K562 (cell line): Measurements from ENCODE around the gene PRELID3B.

Source experiments
- CTCF ChIP-seq, 3 experiments: IDR thresholded peaks in 2 of 3; conservative IDR thresholded peaks in 1 of 3; 2 replicates each; pipeline ENCODE4 v1.5.1; 2011 to 2012; ENCODE audit warnings: low read length in 3 of 3, mild to moderate bottlenecking in 3 of 3, control low read depth in 2 of 3, improper control_type of control experiment in 1 of 3, inconsistent platforms in 1 of 3, low read depth in 1 of 3, mixed read lengths in 1 of 3, moderate library complexity in 1 of 3; ENCODE audit not compliant: insufficient read depth in 2 of 3
- EZH2 ChIP-seq: IDR thresholded peaks from 2 replicates; pipeline ENCODE4 v1.6.1; 2012; ENCODE audit warnings: low read depth, mild to moderate bottlenecking, inconsistent platforms, low read length, borderline replicate concordance
- HDAC6 ChIP-seq: IDR thresholded peaks from 2 replicates; pipeline ENCODE4 v1.6.1; 2012; ENCODE audit warnings: low read depth, mild to moderate bottlenecking, control low read depth, inconsistent platforms, low read length, moderate library complexity
- JUNB ChIP-seq: fragments of 450-650 bp; formaldehyde crosslinking; conservative IDR thresholded peaks from 2 replicates; pipeline ENCODE4 v1.4.0; 2020; ENCODE audit warnings: mild to moderate bottlenecking
- NBN ChIP-seq: fragments of 450-650 bp; IDR thresholded peaks from 2 replicates; pipeline ENCODE4 v1.6.1; 2016; ENCODE audit warnings: low read depth, mild to moderate bottlenecking
- NFXL1 ChIP-seq: fragments of 450-650 bp; formaldehyde crosslinking; IDR thresholded peaks from 2 replicates; pipeline ENCODE4 v1.4.0; 2021; ENCODE audit warnings: mild to moderate bottlenecking
- NFYB ChIP-seq: IDR thresholded peaks from 2 replicates; pipeline ENCODE4 v1.6.1; 2011; ENCODE audit warnings: mild to moderate bottlenecking, moderate library complexity; ENCODE audit not compliant: insufficient read length; ENCODE audit errors: extremely low read depth
- NR3C1 ChIP-seq: sonication (generic); formaldehyde crosslinking; IDR thresholded peaks from 2 replicates; pipeline ENCODE4 v1.8.1; 2022; ENCODE audit warnings: missing genetic modification reagents
- POLR2AphosphoS5 ChIP-seq: IDR thresholded peaks from 2 replicates; pipeline ENCODE4 v1.6.1; 2011; ENCODE audit warnings: mild to moderate bottlenecking, low read depth, low read length, moderate library complexity; ENCODE audit not compliant: control insufficient read depth, insufficient read depth
- RAD51 ChIP-seq: fragments of 450-650 bp; IDR thresholded peaks from 2 replicates; pipeline ENCODE4 v1.7.1; 2016; ENCODE audit warnings: low read depth, mild to moderate bottlenecking, borderline replicate concordance
- RNF2 ChIP-seq: sonication (generic); IDR thresholded peaks from 2 replicates; pipeline ENCODE4 v1.6.1; 2016
- SMC3 ChIP-seq: conservative IDR thresholded peaks from 2 replicates; pipeline ENCODE4 v1.6.1; 2011; ENCODE audit warnings: low read depth, low read length, improper control_type of control experiment; ENCODE audit not compliant: insufficient read depth
- ZNF184 ChIP-seq: sonication (generic); formaldehyde crosslinking; IDR thresholded peaks from 2 replicates; pipeline ENCODE4 v1.5.0; 2020; ENCODE audit warnings: missing genetic modification reagents
- TF ChIP-seq, protein P1 (sequence below): fragments of 250-450 bp; sonication (Bioruptor Pico); IDR thresholded peaks from 2 replicates; pipeline ENCODE4 v1.4.0; 2020; ENCODE audit warnings: mild to moderate bottlenecking, moderate library complexity

- TF ChIP-seq CTCF (IDR thresholded peaks at IDR 0.05 in 2 of 3, conservative IDR thresholded peaks at IDR 0.05 in 1 of 3; ENCODE audit: insufficient read depth in 2 of 3, low read depth in 1 of 3, low read length in 3 of 3): no peak
- TF ChIP-seq ZNF184 (CRISPR knock-in tag): no peak
- TF ChIP-seq EZH2: no peak
- TF ChIP-seq HDAC6: no peak
- TF ChIP-seq NFYB: no peak
- no peak for TF ChIP-seq RNF2
- TF ChIP-seq SMC3: no peak
- no peak for TF ChIP-seq NR3C1
- no peak for TF ChIP-seq NBN
- no peak for TF ChIP-seq RAD51
- TF ChIP-seq NFXL1 (CRISPR knock-in tag): no peak
- TF ChIP-seq JUNB: no peak
- TF ChIP-seq, protein P1, sequence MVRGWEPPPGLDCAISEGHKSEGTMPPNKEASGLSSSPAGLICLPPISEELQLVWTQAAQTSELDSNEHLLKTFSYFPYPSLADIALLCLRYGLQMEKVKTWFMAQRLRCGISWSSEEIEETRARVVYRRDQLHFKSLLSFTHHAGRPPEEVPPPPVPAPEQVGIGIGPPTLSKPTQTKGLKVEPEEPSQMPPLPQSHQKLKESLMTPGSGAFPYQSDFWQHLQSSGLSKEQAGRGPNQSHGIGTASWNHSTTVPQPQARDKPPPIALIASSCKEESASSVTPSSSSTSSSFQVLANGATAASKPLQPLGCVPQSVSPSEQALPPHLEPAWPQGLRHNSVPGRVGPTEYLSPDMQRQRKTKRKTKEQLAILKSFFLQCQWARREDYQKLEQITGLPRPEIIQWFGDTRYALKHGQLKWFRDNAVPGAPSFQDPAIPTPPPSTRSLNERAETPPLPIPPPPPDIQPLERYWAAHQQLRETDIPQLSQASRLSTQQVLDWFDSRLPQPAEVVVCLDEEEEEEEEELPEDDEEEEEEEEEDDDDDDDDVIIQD (CRISPR knock-in tag): no peak
- TF ChIP-seq POLR2AphosphoS5: no peak
Measured at GRCh38 chr20:59033093-59033492, 9.5 kb downstream of the PRELID3B start.
